Measurements from ENCODE around the gene SYT6. TPM values are rescaled to one million over a fixed set of nuclear protein-coding genes. Genes with fewer than 3 reads are reported as not detected.

SYT6 gene
- total RNA-seq, 1 donor from 2014 or later: under 0.01 TPM

GRCh38 chr1:114112775-114113174 lies 40.9 kb downstream of the SYT6 start:
- no peak overlapping the region for H3K9ac ChIP-seq (ENCODE audit: low read depth in 1 of 3, low read length in 3 of 3)
- H3K9me3 ChIP-seq (ENCODE audit: control insufficient read depth in 3 of 3, low read length in 3 of 3): peaks cover 0 to 2% (median 0%) of the 10 kb centered on the region in 3 donors
- no peak overlapping the region for H3K27ac ChIP-seq (ENCODE audit: low read depth, low read length)
- no peaks in the 10 kb centered on the region for H3K36me3 ChIP-seq (ENCODE audit: control insufficient read depth in 3 of 3, insufficient read depth in 3 of 3, low read length in 3 of 3)
- peaks cover 1 to 8% (median 8%) of the 10 kb centered on the region in 3 donors for H3K4me1 ChIP-seq (ENCODE audit: control insufficient read depth in 3 of 3, insufficient read depth in 3 of 3, low read length in 3 of 3)
- no peaks in the 10 kb centered on the region for H3K27me3 ChIP-seq (ENCODE audit: control insufficient read depth in 3 of 3, insufficient read depth in 3 of 3, low read length in 3 of 3)
- H3K4me3 ChIP-seq (ENCODE audit: low read length in 3 of 3): no peak overlapping the region

DNA sequence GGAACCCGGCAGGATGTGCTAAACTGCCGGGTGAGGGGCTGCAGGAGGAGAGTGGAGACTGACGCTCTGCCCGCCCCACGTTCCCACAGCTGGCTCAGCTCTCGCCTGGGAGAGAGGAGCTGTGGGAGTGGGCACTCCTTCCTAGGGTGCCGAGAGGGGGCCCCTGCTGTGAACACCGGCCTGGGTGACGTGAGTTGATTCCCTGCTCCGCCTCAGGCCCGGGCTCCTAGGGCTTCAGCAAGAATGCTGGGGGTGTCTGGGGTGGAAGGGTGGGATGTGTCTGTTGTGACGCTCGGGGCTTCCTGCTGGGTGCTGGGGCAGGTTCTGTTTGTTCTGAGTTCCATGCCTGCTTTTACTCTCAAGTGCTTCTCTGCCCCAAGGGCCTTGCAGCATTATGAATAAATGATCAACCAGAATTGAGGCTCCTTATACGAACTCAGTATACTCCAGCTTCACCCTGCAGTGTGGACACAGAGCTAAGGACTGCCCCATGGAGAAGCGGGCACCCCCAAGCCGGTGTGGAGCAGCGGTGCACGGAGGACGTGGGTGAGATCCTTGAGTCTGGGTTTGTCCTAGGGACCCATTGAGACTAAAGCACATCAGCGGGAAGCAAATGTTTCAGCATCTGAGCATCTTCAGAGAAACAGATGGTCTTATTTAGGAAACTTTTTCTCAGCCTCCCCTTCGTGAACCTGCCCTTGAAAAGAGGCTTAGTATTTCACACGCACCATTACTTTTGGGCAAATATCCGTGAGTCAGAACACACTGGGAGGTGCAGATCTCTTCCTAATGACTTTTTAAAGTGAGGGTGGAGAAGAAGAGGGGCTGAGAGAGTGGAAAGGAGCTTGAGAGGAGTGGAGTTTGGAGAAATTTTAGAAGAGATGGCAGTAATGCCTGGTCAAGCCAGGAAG lies 41.7 kb downstream of the SYT6 start:
- no peak overlapping the region for H3K9ac ChIP-seq (ENCODE audit: low read depth in 1 of 3, low read length in 3 of 3)
- H3K4me3 ChIP-seq (ENCODE audit: low read length in 3 of 3): no peak overlapping the region
- peaks cover 0 to 2% (median 0%) of the 10 kb centered on the region in 3 donors for H3K9me3 ChIP-seq (ENCODE audit: control insufficient read depth in 3 of 3, low read length in 3 of 3)
- no peak overlapping the region for H3K27ac ChIP-seq (ENCODE audit: low read depth, low read length)
- H3K4me1 ChIP-seq (ENCODE audit: control insufficient read depth in 3 of 3, insufficient read depth in 3 of 3, low read length in 3 of 3): peaks cover 4 to 11% (median 11%) of the 10 kb centered on the region in 3 donors
- H3K27me3 ChIP-seq (ENCODE audit: control insufficient read depth in 3 of 3, insufficient read depth in 3 of 3, low read length in 3 of 3): no peaks in the 10 kb centered on the region
- H3K36me3 ChIP-seq (ENCODE audit: control insufficient read depth in 3 of 3, insufficient read depth in 3 of 3, low read length in 3 of 3): no peaks in the 10 kb centered on the region

DNA sequence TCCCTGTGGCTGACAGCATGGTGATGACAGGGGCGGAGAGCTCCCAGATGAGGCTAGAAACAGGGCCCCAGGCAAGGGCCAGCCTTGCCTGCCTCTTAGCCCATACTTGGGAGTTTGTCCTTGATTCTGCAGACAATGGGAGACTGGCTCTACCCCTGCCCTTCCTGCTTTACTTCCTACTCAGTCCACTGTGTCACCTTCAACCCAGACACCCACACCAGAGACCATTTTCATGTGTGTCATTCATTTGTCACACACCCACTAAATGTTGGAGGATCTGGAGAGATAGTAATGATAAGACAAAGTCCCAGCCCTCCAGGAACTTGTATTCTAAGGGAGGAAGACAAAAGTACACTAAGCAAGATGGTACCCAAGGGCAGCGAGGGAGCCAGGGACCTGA lies 43.7 kb downstream of the SYT6 start:
- Histone ChIP-seq H3K4me1 (ENCODE audit: control insufficient read depth in 3 of 3, insufficient read depth in 3 of 3, low read length in 3 of 3) (peaks cover 4 to 16% (median 13%) of the 10 kb centered on the region in 3 donors), H3K4me3 (ENCODE audit: low read length in 3 of 3) (no peak overlapping the region), H3K27me3 (ENCODE audit: control insufficient read depth in 3 of 3, insufficient read depth in 3 of 3, low read length in 3 of 3) (no peaks in the 10 kb centered on the region), H3K27ac (ENCODE audit: low read depth, low read length) (no peak overlapping the region), H3K9ac (ENCODE audit: low read depth in 1 of 3, low read length in 3 of 3) (no peak overlapping the region), H3K36me3 (ENCODE audit: control insufficient read depth in 3 of 3, insufficient read depth in 3 of 3, low read length in 3 of 3) (no peaks in the 10 kb centered on the region), H3K9me3 (ENCODE audit: control insufficient read depth in 3 of 3, low read length in 3 of 3) (no peaks in the 10 kb centered on the region)

- H3K9me3 ChIP-seq (ENCODE audit: control insufficient read depth in 3 of 3, low read length in 3 of 3): no peaks in the 10 kb centered on the region
- H3K4me1 ChIP-seq (ENCODE audit: control insufficient read depth in 3 of 3, insufficient read depth in 3 of 3, low read length in 3 of 3): peaks cover 11 to 22% (median 19%) of the 10 kb centered on the region in 3 donors
- H3K27me3 ChIP-seq (ENCODE audit: control insufficient read depth in 3 of 3, insufficient read depth in 3 of 3, low read length in 3 of 3): no peaks in the 10 kb centered on the region
- no peak overlapping the region for H3K9ac ChIP-seq (ENCODE audit: low read depth in 1 of 3, low read length in 3 of 3)
- no peak overlapping the region for H3K4me3 ChIP-seq (ENCODE audit: low read length in 3 of 3)
- H3K27ac ChIP-seq (ENCODE audit: low read depth, low read length): no peak overlapping the region
- no peaks in the 10 kb centered on the region for H3K36me3 ChIP-seq (ENCODE audit: control insufficient read depth in 3 of 3, insufficient read depth in 3 of 3, low read length in 3 of 3)
Observed at GRCh38 chr1:114108751-114109255, 44.9 kb downstream of the SYT6 start.

- Histone ChIP-seq H3K27ac (ENCODE audit: low read depth, low read length) (no peak overlapping the region), H3K9me3 (ENCODE audit: control insufficient read depth in 3 of 3, low read length in 3 of 3) (no peaks in the 10 kb centered on the region), H3K4me1 (ENCODE audit: control insufficient read depth in 3 of 3, insufficient read depth in 3 of 3, low read length in 3 of 3) (peaks cover 15 to 28% (median 24%) of the 10 kb centered on the region in 3 donors), H3K36me3 (ENCODE audit: control insufficient read depth in 3 of 3, insufficient read depth in 3 of 3, low read length in 3 of 3) (no peaks in the 10 kb centered on the region), H3K4me3 (ENCODE audit: low read length in 3 of 3) (no peak overlapping the region), H3K9ac (ENCODE audit: low read depth in 1 of 3, low read length in 3 of 3) (peak overlapping the region in 1 of 3 donors; percentile 9), H3K27me3 (ENCODE audit: control insufficient read depth in 3 of 3, insufficient read depth in 3 of 3, low read length in 3 of 3) (no peaks in the 10 kb centered on the region)
Observed at GRCh38 chr1:114107474-114108435, 45.9 kb downstream of the SYT6 start.

GRCh38 chr1:114105421-114105979 lies 48.2 kb downstream of the SYT6 start:
- H3K27ac ChIP-seq (ENCODE audit: low read depth, low read length): no peak overlapping the region
- H3K4me3 ChIP-seq (ENCODE audit: low read length in 3 of 3): no peak overlapping the region

GRCh38 chr1:114104949-114105348 lies 48.7 kb downstream of the SYT6 start:
- Histone ChIP-seq H3K4me3 (ENCODE audit: low read length in 3 of 3) (no peak overlapping the region), H3K36me3 (ENCODE audit: control insufficient read depth in 3 of 3, insufficient read depth in 3 of 3, low read length in 3 of 3) (no peaks in the 10 kb centered on the region), H3K9ac (ENCODE audit: low read depth in 1 of 3, low read length in 3 of 3) (no peak overlapping the region), H3K27me3 (ENCODE audit: control insufficient read depth in 3 of 3, insufficient read depth in 3 of 3, low read length in 3 of 3) (no peaks in the 10 kb centered on the region), H3K27ac (ENCODE audit: low read depth, low read length) (no peak overlapping the region), H3K9me3 (ENCODE audit: control insufficient read depth in 3 of 3, low read length in 3 of 3) (no peaks in the 10 kb centered on the region), H3K4me1 (ENCODE audit: control insufficient read depth in 3 of 3, insufficient read depth in 3 of 3, low read length in 3 of 3) (peaks cover 15 to 27% (median 24%) of the 10 kb centered on the region in 3 donors)

More at GRCh38 chr1:114105421-114105979, 48.2 kb downstream of the SYT6 start:
- no peaks in the 10 kb centered on the region for H3K27me3 ChIP-seq (ENCODE audit: control insufficient read depth in 3 of 3, insufficient read depth in 3 of 3, low read length in 3 of 3)
- peaks cover 15 to 27% (median 24%) of the 10 kb centered on the region in 3 donors for H3K4me1 ChIP-seq (ENCODE audit: control insufficient read depth in 3 of 3, insufficient read depth in 3 of 3, low read length in 3 of 3)
- H3K9ac ChIP-seq (ENCODE audit: low read depth in 1 of 3, low read length in 3 of 3): no peak overlapping the region
- H3K9me3 ChIP-seq (ENCODE audit: control insufficient read depth in 3 of 3, low read length in 3 of 3): no peaks in the 10 kb centered on the region
- H3K36me3 ChIP-seq (ENCODE audit: control insufficient read depth in 3 of 3, insufficient read depth in 3 of 3, low read length in 3 of 3): no peaks in the 10 kb centered on the region

DNA sequence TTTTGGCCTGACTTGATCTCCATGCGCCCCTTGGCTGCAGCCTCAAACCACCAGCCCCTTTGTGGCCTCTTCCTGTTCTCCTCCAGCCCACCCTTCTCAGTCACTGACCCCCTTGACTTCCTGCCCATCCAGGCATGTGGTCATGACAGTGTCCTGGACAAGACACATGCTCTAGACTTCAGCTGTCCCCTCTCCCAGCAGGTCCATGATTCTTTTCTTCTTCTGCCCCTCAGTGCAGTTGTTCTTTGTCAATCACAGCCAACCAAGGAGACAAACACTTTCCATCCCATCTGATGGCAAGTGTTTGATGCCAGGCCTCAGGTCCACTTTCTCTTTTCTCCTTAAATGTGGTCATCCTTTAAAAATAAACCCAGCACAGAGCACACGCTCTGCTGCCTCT lies 49.7 kb downstream of the SYT6 start:
- H3K27ac ChIP-seq (ENCODE audit: low read depth, low read length): peak overlapping the region; percentile 48
- no peaks in the 10 kb centered on the region for H3K36me3 ChIP-seq (ENCODE audit: control insufficient read depth in 3 of 3, insufficient read depth in 3 of 3, low read length in 3 of 3)
- peaks cover 15 to 27% (median 24%) of the 10 kb centered on the region in 3 donors for H3K4me1 ChIP-seq (ENCODE audit: control insufficient read depth in 3 of 3, insufficient read depth in 3 of 3, low read length in 3 of 3)
- H3K9ac ChIP-seq (ENCODE audit: low read depth in 1 of 3, low read length in 3 of 3): peak overlapping the region in 2 of 3 donors; percentile 45 to 53
- H3K4me3 ChIP-seq (ENCODE audit: low read length in 3 of 3): peak overlapping the region in 1 of 3 donors; percentile 52
- H3K9me3 ChIP-seq (ENCODE audit: control insufficient read depth in 3 of 3, low read length in 3 of 3): no peaks in the 10 kb centered on the region
- H3K27me3 ChIP-seq (ENCODE audit: control insufficient read depth in 3 of 3, insufficient read depth in 3 of 3, low read length in 3 of 3): no peaks in the 10 kb centered on the region

GRCh38 chr1:114102136-114102535 lies 51.5 kb downstream of the SYT6 start:
- H3K9me3 ChIP-seq (ENCODE audit: control insufficient read depth in 3 of 3, low read length in 3 of 3): no peaks in the 10 kb centered on the region
- no peak overlapping the region for H3K4me3 ChIP-seq (ENCODE audit: low read length in 3 of 3)
- H3K4me1 ChIP-seq (ENCODE audit: control insufficient read depth in 3 of 3, insufficient read depth in 3 of 3, low read length in 3 of 3): peaks cover 19 to 27% (median 24%) of the 10 kb centered on the region in 3 donors
- H3K27ac ChIP-seq (ENCODE audit: low read depth, low read length): no peak overlapping the region
- H3K27me3 ChIP-seq (ENCODE audit: control insufficient read depth in 3 of 3, insufficient read depth in 3 of 3, low read length in 3 of 3): no peaks in the 10 kb centered on the region
- no peak overlapping the region for H3K9ac ChIP-seq (ENCODE audit: low read depth in 1 of 3, low read length in 3 of 3)
- no peaks in the 10 kb centered on the region for H3K36me3 ChIP-seq (ENCODE audit: control insufficient read depth in 3 of 3, insufficient read depth in 3 of 3, low read length in 3 of 3)

All from skeletal muscle tissue (tissue), 4 donors.